Ovary (tissue), 9 donors: Measurements from ENCODE around the gene ATP1A4. TPM values are rescaled to one million over a fixed set of nuclear protein-coding genes. Genes with fewer than 3 reads are reported as not detected.

Experiments used
- DNase-seq, 5 donors: peaks; one replicate each; pipeline ENCODE4 v3.0.0-alpha.2; 2019 to 2020
- H3K27ac ChIP-seq, 2 donors: fragments of 200-600 bp; one replicate each; pipeline versions ENCODE4 v1.5.1 to v1.8.0; 2019 to 2022
- H3K27me3 ChIP-seq: fragments of 200-600 bp; one replicate; pipeline ENCODE4 v1.8.0; 2022
- H3K36me3 ChIP-seq: fragments of 200-600 bp; sonication (generic); one replicate; pipeline ENCODE4 v1.5.1; 2019
- H3K4me1 ChIP-seq: one replicate; pipeline ENCODE4 v1.8.1; 2013; ENCODE audit warnings: mild to moderate bottlenecking, moderate library complexity; ENCODE audit not compliant: insufficient read depth
- H3K4me3 ChIP-seq: fragments of 200-600 bp; sonication (generic); one replicate; pipeline ENCODE4 v1.5.1; 2017
- H3K9me3 ChIP-seq, 2 donors: fragments of 200-600 bp in 1 of 2; sonication (generic) in 1 of 2; one replicate each; pipeline versions ENCODE4 v1.5.1 to v1.8.1; 2013 to 2019; ENCODE audit warnings: mild to moderate bottlenecking in 1 of 2, moderate library complexity in 1 of 2
- CTCF ChIP-seq, 3 donors: fragments of 450-650 bp in 2 of 3; fragments of 200-600 bp in 1 of 3; IDR thresholded peaks; one replicate each; pipeline versions ENCODE4 v1.5.1 to v1.8.0; 2016 to 2022; ENCODE audit warnings: antibody characterized with exemption in 3 of 3, mild to moderate bottlenecking in 1 of 3
- EP300 ChIP-seq: sonication (generic); formaldehyde crosslinking; IDR thresholded peaks from one replicate; pipeline ENCODE4 v1.6.1; 2017; ENCODE audit warnings: antibody characterized with exemption
- POLR2A ChIP-seq: fragments of 450-650 bp; IDR thresholded peaks from one replicate; pipeline ENCODE4 v1.6.1; 2017; ENCODE audit warnings: antibody characterized with exemption, mild to moderate bottlenecking, moderate library complexity
- WGBS, 3 donors: extraction: QIAGEN DNeasy Blood & Tissue Kit in 1 of 3; methylation state at CpG; one replicate each; pipeline versions ENCODE4 v1.1.5 to v1.1.7; 2013 to 2017; 5-methylcytosine and 5-hydroxymethylcytosine counted together
- intact Hi-C, 4 donors: fragments of 100-400 bp; cut with DNase I; formaldehyde crosslinking; loops; one replicate each; pipeline versions ENCODE4 v1.11.0 to v1.15.1; 2022 to 2023
- polyA plus RNA-seq, 2 donors: library from polyadenylated mRNA; stranded (reverse); fragments of 200-250 nt in 1 of 2; fragments of 350-450 nt in 1 of 2; fragmentation: Illumina TruSeq in 1 of 2; extraction: RNeasy Lipid Tissue Mini Kit (QIAGEN cat#74804) in 1 of 2; gene quantifications; one replicate each; pipeline ENCODE4 v1.2.3, GENCODE V29; 2013 to 2014
- total RNA-seq, 7 donors: library from RNA; depleted of rRNA in 2 of 7; stranded (reverse); fragments of >200 nt in 2 of 7; fragmentation: NEBNext Ultra II Directional in 3 of 7; extraction: Animal tissue kit (Norgen Biotek cat#: 25700) in 3 of 7; gene quantifications; one replicate each; pipeline versions ENCODE4 v1.1.0 to v1.2.4, GENCODE V29; 2016 to 2023
- donor health status: DM: no; HTN: no; CAD: no; lungs with moderate emphysema.
- donor health status: DM: no; HTN: no; CAD: no.
- donor health status: Bipolar disorder and iron deficiency.
- donor health status: DM: yes; HTN: yes; CAD: no.
- donor health status: DM: no; HTN: no; CAD: no.
- donor health status: DM: yes; HTN: yes; CAD: no.

The ATP1A4 gene
- total and polyA plus RNA-seq, 9 donors: 0.22 to 0.37 TPM; not detected in 7

GRCh38 chr1:160139840-160140239 lies 11.6 kb upstream of the ATP1A4 start:
- no peak for TF ChIP-seq EP300
- no peak for TF ChIP-seq CTCF (IDR thresholded peaks at IDR 0.05)
- Histone ChIP-seq H3K9me3 (no peaks in the 10 kb centered on the region), H3K27me3 (no peaks in the 10 kb centered on the region), H3K36me3 (no peaks in the 10 kb centered on the region), H3K4me3 (no peak overlapping the region), H3K27ac (no peak overlapping the region), H3K4me1 (no peaks in the 10 kb centered on the region)
- DNase-seq: no peak
- 92 to 95% (median 93%) methylated on average over 8 of the region's 8 CpGs for WGBS, 3 donors
- intact Hi-C loops: no loop called here

DNA sequence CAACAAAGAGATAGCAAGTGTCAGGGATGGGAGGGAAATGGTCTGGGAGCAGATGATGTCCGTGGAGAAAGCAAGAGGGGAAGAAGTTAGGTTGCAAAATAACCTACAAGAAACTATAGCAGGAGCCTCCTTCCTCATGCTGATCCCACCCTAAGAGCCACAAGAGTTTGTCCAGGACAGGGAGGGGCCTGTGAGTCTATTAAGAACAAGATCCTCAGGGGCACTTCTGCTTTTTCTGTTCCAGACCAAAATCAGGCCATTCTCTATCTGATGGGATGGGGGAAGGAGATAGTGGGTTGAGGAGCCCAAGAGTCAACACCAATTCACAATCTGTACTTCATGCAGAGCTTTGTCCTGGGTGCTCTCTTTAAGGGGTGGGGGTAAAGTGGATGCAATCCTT lies 7.7 kb upstream of the ATP1A4 start:
- H3K36me3 ChIP-seq: no peaks in the 10 kb centered on the region
- no peaks in the 10 kb centered on the region for H3K4me1 ChIP-seq
- no peak overlapping the region for H3K27ac ChIP-seq
- H3K9me3 ChIP-seq: no peaks in the 10 kb centered on the region
- H3K4me3 ChIP-seq: no peak overlapping the region
- TF ChIP-seq POLR2A (no peak), CTCF (IDR thresholded peaks at IDR 0.05) (no peak), EP300 (no peak)
- H3K27me3 ChIP-seq: no peaks in the 10 kb centered on the region
- 0 to 21% (median 18%) methylated on average over 1 of the region's 1 CpG for WGBS, 3 donors
- DNase-seq: no peak
- intact Hi-C loops: no loop called here

GRCh38 chr1:160144921-160145320 lies 6.5 kb upstream of the ATP1A4 start:
- intact Hi-C loops: no loop called here
- no peak for DNase-seq
- no peaks in the 10 kb centered on the region for H3K4me1 ChIP-seq
- WGBS, 3 donors: 49 to 58% (median 55%) methylated on average over 4 of the region's 4 CpGs
- H3K4me3 ChIP-seq: no peak overlapping the region
- no peak overlapping the region for H3K27ac ChIP-seq
- no peaks in the 10 kb centered on the region for H3K9me3 ChIP-seq
- no peaks in the 10 kb centered on the region for H3K36me3 ChIP-seq
- H3K27me3 ChIP-seq: no peaks in the 10 kb centered on the region
- TF ChIP-seq POLR2A: no peak
- no peak for TF ChIP-seq EP300
- no peak for TF ChIP-seq CTCF (IDR thresholded peaks at IDR 0.05)

DNA sequence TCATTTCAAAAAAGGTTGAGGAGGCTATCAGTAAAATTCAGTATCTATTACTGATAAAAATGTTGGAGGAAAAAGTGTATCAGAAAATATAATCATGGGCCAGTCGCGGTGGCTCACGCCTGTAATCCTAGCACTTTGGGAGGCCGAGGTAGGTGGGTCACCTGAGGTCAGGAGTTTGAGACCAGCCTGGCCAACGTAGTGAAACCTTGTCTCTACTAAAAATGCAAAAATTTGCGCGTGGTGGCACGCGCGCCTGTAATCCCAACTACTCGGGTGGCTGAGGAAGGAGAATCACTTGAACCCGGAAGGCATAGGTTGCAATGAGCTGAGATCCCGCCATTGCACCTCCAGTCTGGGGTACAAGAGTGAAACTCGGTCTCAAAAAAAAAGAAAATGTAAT lies 5.3 kb upstream of the ATP1A4 start:
- WGBS, 3 donors: 89 to 91% (median 90%) methylated on average over 14 of the region's 14 CpGs
- Histone ChIP-seq H3K9me3 (no peaks in the 10 kb centered on the region), H3K27ac (no peak overlapping the region), H3K4me1 (no peaks in the 10 kb centered on the region), H3K27me3 (no peaks in the 10 kb centered on the region), H3K36me3 (no peaks in the 10 kb centered on the region), H3K4me3 (no peak overlapping the region)
- no peak for DNase-seq
- intact Hi-C loops: no loop called here
- TF ChIP-seq POLR2A (no peak), EP300 (no peak), CTCF (IDR thresholded peaks at IDR 0.05) (no peak)

GRCh38 chr1:160148121-160148520 lies 3.3 kb upstream of the ATP1A4 start:
- Histone ChIP-seq H3K27ac (no peak overlapping the region), H3K36me3 (no peaks in the 10 kb centered on the region), H3K4me1 (no peaks in the 10 kb centered on the region), H3K27me3 (no peaks in the 10 kb centered on the region), H3K4me3 (no peak overlapping the region), H3K9me3 (no peaks in the 10 kb centered on the region)
- DNase-seq: no peak
- intact Hi-C loops: no loop called here
- no peak for TF ChIP-seq CTCF (IDR thresholded peaks at IDR 0.05)
- no peak for TF ChIP-seq POLR2A
- TF ChIP-seq EP300: no peak
- WGBS, 3 donors: 82 to 88% (median 83%) methylated on average over 3 of the region's 3 CpGs
